Loucy (cell line): ENCODE data around the gene CCDC38.

ENCODE experiments used
- H2AFZ ChIP-seq: fragments of 200-600 bp; sonication (generic); 2 replicates; pipeline ENCODE4 v1.6.0; 2016; ENCODE audit warnings: antibody characterized with exemption, mild to moderate bottlenecking, low read length, moderate library complexity
- H3F3A ChIP-seq: fragments of 200-600 bp; 2 replicates; pipeline ENCODE4 v1.6.0; 2016; ENCODE audit warnings: antibody characterized with exemption, low read depth, mild to moderate bottlenecking
- H3K27me3 ChIP-seq: fragments of 200-600 bp; sonication (generic); 2 replicates; pipeline ENCODE4 v1.6.1; 2014; ENCODE audit warnings: low read length, mild to moderate bottlenecking; ENCODE audit not compliant: insufficient read depth, poor library complexity, severe bottlenecking
- H3K36me3 ChIP-seq: fragments of 200-600 bp; sonication (generic); 2 replicates; pipeline ENCODE4 v1.6.1; 2016; ENCODE audit warnings: low read length; ENCODE audit not compliant: insufficient read depth
- H3K4me1 ChIP-seq: fragments of 200-600 bp; sonication (generic); 2 replicates; pipeline ENCODE4 v1.5.1; 2014; ENCODE audit warnings: low read length, mild to moderate bottlenecking; ENCODE audit not compliant: insufficient read depth, poor library complexity, severe bottlenecking
- H3K4me2 ChIP-seq: fragments of 200-600 bp; sonication (generic); 2 replicates; pipeline ENCODE4 v1.6.0; 2014; ENCODE audit warnings: antibody characterized with exemption, low read length, low read depth, mild to moderate bottlenecking; ENCODE audit not compliant: poor library complexity, severe bottlenecking
- H3K4me3 ChIP-seq: fragments of 200-600 bp; sonication (generic); 2 replicates; pipeline ENCODE4 v1.5.1; 2014; ENCODE audit warnings: low read length, mild to moderate bottlenecking, mixed read lengths; ENCODE audit not compliant: poor library complexity, severe bottlenecking
- H3K79me2 ChIP-seq: fragments of 200-600 bp; sonication (generic); 2 replicates; pipeline ENCODE4 v1.6.1; 2014; ENCODE audit warnings: low read length; ENCODE audit not compliant: insufficient read depth
- H3K9ac ChIP-seq: fragments of 200-600 bp; sonication (generic); 2 replicates; pipeline ENCODE4 v1.6.0; 2014; ENCODE audit warnings: mild to moderate bottlenecking, low read depth, low read length, moderate library complexity; ENCODE audit not compliant: poor library complexity, severe bottlenecking
- H3K9me2 ChIP-seq: fragments of 200-600 bp; sonication (generic); replicated peaks from 2 replicates; pipeline ENCODE4 v1.6.1; 2016; ENCODE audit warnings: low read depth, low read length, mixed read lengths
- H3K9me3 ChIP-seq: fragments of 200-600 bp; sonication (generic); 2 replicates; pipeline ENCODE4 v1.6.1; 2014; ENCODE audit warnings: mild to moderate bottlenecking, antibody characterized with exemption, low read length, low read depth; ENCODE audit not compliant: insufficient read depth
- H4K20me1 ChIP-seq: fragments of 200-600 bp; sonication (generic); 2 replicates; pipeline ENCODE4 v1.6.0; 2014; ENCODE audit warnings: antibody characterized with exemption, low read length, mild to moderate bottlenecking; ENCODE audit not compliant: insufficient read depth, poor library complexity, severe bottlenecking
- EZH2phosphoT487 ChIP-seq: fragments of 200-600 bp; IDR thresholded peaks from 2 replicates; pipeline ENCODE4 v1.6.1; 2018; ENCODE audit warnings: antibody characterized with exemption, mild to moderate bottlenecking, moderate library complexity, borderline replicate concordance
- TF ChIP-seq, protein P1 (sequence below): fragments of 200-600 bp; sonication (generic); conservative IDR thresholded peaks from 2 replicates; pipeline ENCODE4 v1.5.1; 2014; ENCODE audit warnings: mild to moderate bottlenecking, antibody characterized with exemption, low read length

CCDC38 gene

GRCh38 chr12:95918194-95918993 lies 24.0 kb downstream of the CCDC38 start:
- Histone ChIP-seq H3K9ac (no peak overlapping the region), H3F3A (no peaks in the 10 kb centered on the region), H3K27me3 (no peaks in the 10 kb centered on the region), H4K20me1 (no peaks in the 10 kb centered on the region), H3K79me2 (no peaks in the 10 kb centered on the region), H3K4me3 (no peak overlapping the region), H3K36me3 (no peaks in the 10 kb centered on the region), H3K4me2 (no peak overlapping the region), H3K4me1 (peaks cover 5% of the 10 kb centered on the region), H3K9me3 (no peaks in the 10 kb centered on the region), H3K9me2 (no peaks in the 10 kb centered on the region), H2AFZ (peak overlapping the region; percentile 37; the same call in 1 of the 2 replicates)
- TF ChIP-seq, protein P1, sequence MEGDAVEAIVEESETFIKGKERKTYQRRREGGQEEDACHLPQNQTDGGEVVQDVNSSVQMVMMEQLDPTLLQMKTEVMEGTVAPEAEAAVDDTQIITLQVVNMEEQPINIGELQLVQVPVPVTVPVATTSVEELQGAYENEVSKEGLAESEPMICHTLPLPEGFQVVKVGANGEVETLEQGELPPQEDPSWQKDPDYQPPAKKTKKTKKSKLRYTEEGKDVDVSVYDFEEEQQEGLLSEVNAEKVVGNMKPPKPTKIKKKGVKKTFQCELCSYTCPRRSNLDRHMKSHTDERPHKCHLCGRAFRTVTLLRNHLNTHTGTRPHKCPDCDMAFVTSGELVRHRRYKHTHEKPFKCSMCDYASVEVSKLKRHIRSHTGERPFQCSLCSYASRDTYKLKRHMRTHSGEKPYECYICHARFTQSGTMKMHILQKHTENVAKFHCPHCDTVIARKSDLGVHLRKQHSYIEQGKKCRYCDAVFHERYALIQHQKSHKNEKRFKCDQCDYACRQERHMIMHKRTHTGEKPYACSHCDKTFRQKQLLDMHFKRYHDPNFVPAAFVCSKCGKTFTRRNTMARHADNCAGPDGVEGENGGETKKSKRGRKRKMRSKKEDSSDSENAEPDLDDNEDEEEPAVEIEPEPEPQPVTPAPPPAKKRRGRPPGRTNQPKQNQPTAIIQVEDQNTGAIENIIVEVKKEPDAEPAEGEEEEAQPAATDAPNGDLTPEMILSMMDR, result peak; percentile 90
- TF ChIP-seq EZH2phosphoT487, result no peak

- Histone ChIP-seq H4K20me1 (no peaks in the 10 kb centered on the region), H3K27me3 (no peaks in the 10 kb centered on the region), H3K4me3 (no peak overlapping the region), H3F3A (no peaks in the 10 kb centered on the region), H3K9ac (no peak overlapping the region), H3K36me3 (no peaks in the 10 kb centered on the region), H2AFZ (no peak overlapping the region), H3K9me2 (no peaks in the 10 kb centered on the region), H3K79me2 (no peaks in the 10 kb centered on the region), H3K4me1 (no peaks in the 10 kb centered on the region), H3K4me2 (no peak overlapping the region), H3K9me3 (no peaks in the 10 kb centered on the region)
- TF ChIP-seq EZH2phosphoT487, result no peak
- TF ChIP-seq, protein P1, result no peak
These were observed 32.5 kb downstream of the CCDC38 start for GRCh38 chr12:95909871-95910270.

DNA sequence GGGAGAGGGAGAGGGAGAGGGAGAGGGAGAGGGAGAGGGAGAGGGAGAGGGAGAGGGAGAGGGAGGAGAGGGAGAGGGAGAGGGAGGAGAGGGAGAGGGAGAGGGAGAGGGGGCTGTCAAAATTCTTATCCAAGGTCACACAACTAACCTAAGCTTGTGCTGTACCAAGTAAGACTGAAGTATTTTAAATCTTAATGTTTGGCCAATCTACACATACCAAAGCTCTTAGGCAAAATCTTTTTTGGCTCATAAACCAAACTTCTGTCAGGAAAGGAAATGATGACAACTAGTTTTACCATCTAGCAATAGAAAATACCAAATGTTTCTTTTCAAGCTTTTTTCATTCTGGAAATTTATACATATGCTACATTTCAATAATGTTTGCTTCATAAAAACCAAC lies 33.8 kb downstream of the CCDC38 start:
- no peak overlapping the region for H2AFZ ChIP-seq
- H4K20me1 ChIP-seq, result no peaks in the 10 kb centered on the region
- H3F3A ChIP-seq, result no peaks in the 10 kb centered on the region
- H3K36me3 ChIP-seq, result no peaks in the 10 kb centered on the region
- H3K9ac ChIP-seq, result no peak overlapping the region
- no peaks in the 10 kb centered on the region for H3K27me3 ChIP-seq
- H3K9me3 ChIP-seq, result no peaks in the 10 kb centered on the region
- H3K79me2 ChIP-seq, result no peaks in the 10 kb centered on the region
- H3K4me1 ChIP-seq, result no peaks in the 10 kb centered on the region
- H3K4me2 ChIP-seq, result no peak overlapping the region
- H3K4me3 ChIP-seq, result no peak overlapping the region
- TF ChIP-seq, protein P1, result no peak
- no peak for TF ChIP-seq EZH2phosphoT487
- H3K9me2 ChIP-seq, result no peaks in the 10 kb centered on the region
